Head of caudate nucleus (tissue), 42 donors: Measurements from ENCODE around the gene CIT.
"Not testable (repeated sequence)": the region's sequence is repeated elsewhere in the genome, so short reads cannot be mapped to it uniquely, and the experiment has no call there.

Experiments
- DNase-seq, 42 donors: peaks; one replicate each; pipeline versions ENCODE4 v3.0.0 to v3.0.0-alpha.2; 2020 to 2021; ENCODE audit warnings: mixed read lengths in 7 of 42
- intact Hi-C: fragments of 100-400 bp; cut with DNase I; formaldehyde crosslinking; loops from one replicate; pipeline ENCODE4 v1.15.0; 2022

CIT gene

GRCh38 chr12:119876761-119877638 is at the start of gene CIT:
CIT (minus strand) TSS chr12:119877320; CDS start chr12:119876168, 1,152 bp downstream.
- intact Hi-C loops: no loop called here

GRCh38 chr12:119925269-119925668 is 48.1 kb upstream of the CIT start:
- no peak for DNase-seq
- intact Hi-C loops: no loop called here

More at GRCh38 chr12:119876761-119877638, at the start of gene CIT:
- DNase-seq: peak; percentile 75 to 96 (median 90)

- intact Hi-C loops: no loop called here
Observed at GRCh38 chr12:119920064-119920463, 42.9 kb upstream of the CIT start.

GRCh38 chr12:119915894-119916510 is 38.9 kb upstream of the CIT start:
- intact Hi-C loops: no loop called here
- DNase-seq: no peak

More at GRCh38 chr12:119920064-119920463, 42.9 kb upstream of the CIT start:
- no peak for DNase-seq

GRCh38 chr12:119914666-119915065 is 37.5 kb upstream of the CIT start:
- no peak for DNase-seq
- intact Hi-C loops: no loop called here

- intact Hi-C loops: no loop called here
- DNase-seq: no peak
Observed at GRCh38 chr12:119913536-119914330, 36.6 kb upstream of the CIT start.

GRCh38 chr12:119911182-119911581 is 34.1 kb upstream of the CIT start:
- intact Hi-C loops: no loop called here
- DNase-seq: no peak

- no peak for DNase-seq
- intact Hi-C loops: no loop called here
Observed at GRCh38 chr12:119910586-119910985, 33.5 kb upstream of the CIT start.

- peak; percentile 33 to 86 (median 69) for DNase-seq
- intact Hi-C loops: no loop called here
Observed at GRCh38 chr12:119902084-119902509, 25.0 kb upstream of the CIT start.

- no peak for DNase-seq
- intact Hi-C loops: no loop called here
Observed at GRCh38 chr12:119901670-119902069, 24.6 kb upstream of the CIT start.

GRCh38 chr12:119894916-119895315 is 17.8 kb upstream of the CIT start:
- peak in 8 of 42 donors; percentile 2 to 58 (median 22) for DNase-seq

GRCh38 chr12:119892611-119893010 is 15.5 kb upstream of the CIT start:
- intact Hi-C loops, DNase-seq: not testable (repeated sequence)

More at GRCh38 chr12:119894916-119895315, 17.8 kb upstream of the CIT start:
- intact Hi-C loops: no loop called here

- intact Hi-C loops: no loop called here
- no peak for DNase-seq
Observed at GRCh38 chr12:119885549-119885948, 8.4 kb upstream of the CIT start.

GRCh38 chr12:119883791-119884190 is 6.7 kb upstream of the CIT start:
- intact Hi-C loops, DNase-seq: not testable (repeated sequence)

- no peak for DNase-seq
- intact Hi-C loops: no loop called here
Observed at GRCh38 chr12:119883237-119883636, 6.1 kb upstream of the CIT start.

- intact Hi-C loops: no loop called here
- no peak for DNase-seq
Observed at GRCh38 chr12:119877639-119877948, 474 bp upstream of the CIT start.

GRCh38 chr12:119870457-119870856 is 6.7 kb downstream of the CIT start:
- DNase-seq: no peak
- intact Hi-C loops: no loop called here

- intact Hi-C loops: no loop called here
- no peak for DNase-seq
Observed at GRCh38 chr12:119869720-119870119, 7.4 kb downstream of the CIT start.

GRCh38 chr12:119868992-119869391 is 8.1 kb downstream of the CIT start:
- DNase-seq: peak in 1 of 42 donors; percentile 4
- intact Hi-C loops: no loop called here

- intact Hi-C loops: no loop called here
- no peak for DNase-seq
Observed at GRCh38 chr12:119864591-119864990, 12.5 kb downstream of the CIT start.
